Activated CD4-positive, alpha-beta T cell treated with anti-CD3 and anti-CD28 coated beads for 4 hours (primary cell): ENCODE results near the gene VAMP2.

Source experiments
- DNase-seq, 2 donors: peaks; one replicate each; pipeline ENCODE4 v3.0.0-alpha.2; 2020

Gene VAMP2

GRCh38 chr17:8155231-8155995 is 7.3 kb downstream of the VAMP2 start:
- no peak for DNase-seq

GRCh38 chr17:8154608-8155155 is 8.1 kb downstream of the VAMP2 start:
- no peak for DNase-seq

GRCh38 chr17:8153957-8154607 is 8.7 kb downstream of the VAMP2 start:
- DNase-seq, result peak; percentile 85 to 87

- DNase-seq, result peak; percentile 57 to 65
These were observed 9.2 kb downstream of the VAMP2 start for GRCh38 chr17:8153525-8153956.

GRCh38 chr17:8153031-8153451 is 9.7 kb downstream of the VAMP2 start:
- no peak for DNase-seq

GRCh38 chr17:8152112-8152775 is 10.5 kb downstream of the VAMP2 start, which contains the start of gene PER1:
Gene PER1, minus strand, starts transcription at chr17:8152404. Its CDS starts 1,698 bp downstream, at chr17:8150706.
- peak; percentile 85 to 87 for DNase-seq

- DNase-seq, result no peak
These were observed 11.1 kb downstream of the VAMP2 start for GRCh38 chr17:8151641-8152111.

- peak; percentile 87 to 88 for DNase-seq
These were observed 11.6 kb downstream of the VAMP2 start for GRCh38 chr17:8151120-8151640.

- no peak for DNase-seq
These were observed 12.3 kb downstream of the VAMP2 start for GRCh38 chr17:8150194-8151119.

- no peak for DNase-seq
These were observed 13.1 kb downstream of the VAMP2 start for GRCh38 chr17:8149419-8150193.

- DNase-seq, result no peak
These were observed 14.2 kb downstream of the VAMP2 start for GRCh38 chr17:8148560-8148959.

- DNase-seq, result no peak
These were observed 14.8 kb downstream of the VAMP2 start for GRCh38 chr17:8147805-8148404.

GRCh38 chr17:8147141-8147804 is 15.5 kb downstream of the VAMP2 start:
- no peak for DNase-seq

GRCh38 chr17:8146381-8147140 is 16.2 kb downstream of the VAMP2 start:
- no peak for DNase-seq

GRCh38 chr17:8145811-8146210 is 16.9 kb downstream of the VAMP2 start:
- no peak for DNase-seq

- DNase-seq, result no peak
These were observed 18.1 kb downstream of the VAMP2 start for GRCh38 chr17:8144401-8145231.

- no peak for DNase-seq
These were observed 19.0 kb downstream of the VAMP2 start for GRCh38 chr17:8143581-8144400.
